Activated B cell treated with CpG ODN at 0.5 μM for 24 hours (primary cell): ENCODE data around the gene OSBPL5. TPM values are rescaled to one million over a fixed set of nuclear protein-coding genes. Genes with fewer than 3 reads are reported as not detected.
"Not testable (repeated sequence)": the region's sequence is repeated elsewhere in the genome, so short reads cannot be mapped to it uniquely, and the experiment has no call there.

ENCODE experiments used
- ATAC-seq: fragments of 200-7000 bp; cut with Tn5 transposase; one replicate; pipeline ENCODE4 v1.10.0; 2021; ENCODE audit warnings: low read depth, mild to moderate bottlenecking, moderate library complexity
- CTCF ChIA-PET: fragments of 350-600 bp; sonication (Branson Sonifier 250); formaldehyde crosslinking; loops from one replicate; lab custom pipeline; 2021; ENCODE audit warnings: antibody characterized with exemption; lab: Charles Lee
- POLR2A ChIA-PET: fragments of 350-600 bp; sonication (Branson Sonifier 250); formaldehyde crosslinking; loops from one replicate; lab custom pipeline; 2021; ENCODE audit warnings: antibody characterized with exemption; lab: Charles Lee
- DNase-seq: peaks from one replicate; pipeline ENCODE4 v3.0.0; 2022
- H3K27ac Mint-ChIP-seq: one replicate; pipeline ENCODE4 v1.8.0; 2020; ENCODE audit warnings: mixed read lengths
- H3K27me3 Mint-ChIP-seq: one replicate; pipeline ENCODE4 v1.8.0; 2021; ENCODE audit warnings: mixed read lengths
- H3K36me3 Mint-ChIP-seq: one replicate; pipeline ENCODE4 v1.8.0; 2021; ENCODE audit warnings: low read depth, mixed read lengths
- H3K4me1 Mint-ChIP-seq: one replicate; pipeline ENCODE4 v1.8.0; 2021; ENCODE audit warnings: mixed read lengths
- H3K4me3 Mint-ChIP-seq: one replicate; pipeline ENCODE4 v1.8.0; 2020; ENCODE audit warnings: mild to moderate bottlenecking, mixed read lengths
- H3K9me3 Mint-ChIP-seq: one replicate; pipeline ENCODE4 v1.8.0; 2020; ENCODE audit warnings: mixed read lengths
- CTCF ChIP-seq: fragments of 200-600 bp; IDR thresholded peaks from one replicate; pipeline ENCODE4 v1.8.0; 2022; ENCODE audit warnings: antibody characterized with exemption, mild to moderate bottlenecking
- intact Hi-C: fragments of 100-400 bp; cut with micrococcal nuclease; formaldehyde crosslinking; loops from one replicate; pipeline ENCODE4 v1.15.1; 2024
- total RNA-seq: library from RNA; stranded (reverse); gene quantifications from 2 replicates; pipeline ENCODE4 v1.2.3, GENCODE V29; 2022

Gene OSBPL5
- total RNA-seq, 1 donor from 2014 or later: not detected

- peaks cover 4% of the 10 kb centered on the region for H3K4me1 Mint-ChIP-seq
- intact Hi-C loops: no loop called here
- peaks cover 26% of the 10 kb centered on the region for H3K27me3 Mint-ChIP-seq
- ChIA-PET CTCF (no interaction called here), POLR2A (interaction anchor here (0.6 kb wide), 1 partner anchor 35 kb away, joined by 3 read pairs; no protein-coding TSS in a partner anchor)
- H3K27ac Mint-ChIP-seq: no peak overlapping the region
- H3K9me3 Mint-ChIP-seq: no peaks in the 10 kb centered on the region
- no peak for DNase-seq
- no peaks in the 10 kb centered on the region for H3K36me3 Mint-ChIP-seq
- no peak for ATAC-seq
- no peak overlapping the region for H3K4me3 Mint-ChIP-seq
- no peak for TF ChIP-seq CTCF
Measured at GRCh38 chr11:3169255-3170043, 4.3 kb upstream of the OSBPL5 start.

DNA sequence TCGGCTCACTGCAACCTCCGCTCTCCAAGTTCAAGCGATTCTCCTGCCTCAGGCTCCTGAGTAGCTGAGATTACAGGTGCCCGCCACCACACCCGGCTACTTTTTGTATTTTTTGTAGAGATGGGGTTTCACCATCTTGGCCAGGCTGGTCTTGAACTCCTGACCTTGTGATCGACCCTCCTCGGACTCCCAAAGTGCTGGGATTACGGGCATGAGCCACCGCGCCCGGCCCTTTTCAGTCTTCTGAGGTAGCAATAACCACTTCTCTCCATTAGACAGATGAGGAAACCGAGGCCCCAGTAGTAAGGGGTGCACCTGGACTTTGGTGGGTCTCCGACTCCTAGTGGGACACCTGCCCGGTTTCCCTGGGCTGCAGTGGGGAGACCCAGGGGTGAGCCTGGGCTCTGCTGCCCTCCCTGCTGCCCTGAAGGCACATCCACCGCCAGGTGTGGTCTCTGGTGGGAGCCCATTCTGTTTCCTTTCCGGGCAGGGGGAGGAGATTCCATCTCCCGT, 3.7 kb upstream of the OSBPL5 start:
- H3K4me3 Mint-ChIP-seq, H3K4me1 Mint-ChIP-seq, DNase-seq, H3K36me3 Mint-ChIP-seq, CTCF ChIA-PET, ATAC-seq, H3K27ac Mint-ChIP-seq, H3K9me3 Mint-ChIP-seq, POLR2A ChIA-PET, intact Hi-C loops: not testable (repeated sequence)
- peaks cover 29% of the 10 kb centered on the region for H3K27me3 Mint-ChIP-seq

DNA sequence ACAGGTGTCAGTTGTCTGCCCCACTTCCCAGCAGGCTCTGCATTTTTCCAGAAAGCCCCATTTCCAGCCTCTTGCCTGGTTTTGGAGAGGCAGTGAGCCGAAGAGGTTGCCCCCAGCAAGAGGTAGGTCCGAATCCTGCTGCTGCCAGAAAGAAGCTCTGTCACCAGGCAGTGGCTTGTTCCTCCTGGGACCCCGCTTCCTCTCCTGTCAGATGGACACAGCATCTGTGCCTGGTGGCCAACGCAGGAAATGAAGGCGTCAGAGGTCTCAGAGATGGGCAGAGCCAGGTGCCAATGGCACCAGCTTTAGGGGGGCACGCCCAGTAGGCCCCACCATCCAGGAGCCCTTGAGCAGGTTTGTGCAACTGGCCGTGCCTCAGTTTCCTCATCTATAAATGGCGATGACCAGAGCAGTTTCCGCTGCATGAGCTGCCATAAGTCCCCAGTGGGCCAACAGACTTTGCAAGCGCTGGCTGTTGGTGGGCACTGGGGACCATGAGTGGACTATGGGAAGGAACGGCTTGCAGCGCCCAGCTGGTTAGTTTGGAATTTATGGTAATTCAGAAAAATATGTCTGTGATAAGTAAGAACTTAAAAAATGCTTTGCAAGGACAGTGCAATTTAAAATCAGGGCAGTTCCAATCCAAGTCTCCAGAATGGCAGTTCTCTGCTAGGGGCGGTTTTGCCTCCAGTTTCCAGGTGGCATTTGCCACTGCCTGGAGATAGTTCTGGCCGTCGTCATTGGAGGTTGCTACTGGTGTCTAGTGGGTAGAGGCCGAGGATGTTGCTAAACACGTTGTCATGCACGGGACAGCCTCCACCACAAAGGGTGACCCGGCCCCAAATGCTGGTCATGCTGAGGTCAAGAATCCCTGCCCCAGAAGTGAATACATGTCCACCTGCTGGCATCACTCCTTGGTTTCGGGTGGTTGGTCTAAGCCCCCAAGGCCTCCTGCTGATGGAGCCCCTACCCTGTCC, 2.3 kb upstream of the OSBPL5 start:
- ChIA-PET CTCF (no interaction called here), POLR2A (no interaction called here)
- ATAC-seq: no peak
- TF ChIP-seq CTCF: no peak
- Mint-ChIP-seq H3K9me3 (no peaks in the 10 kb centered on the region), H3K27ac (no peak overlapping the region), H3K4me1 (peaks cover 8% of the 10 kb centered on the region), H3K27me3 (peaks cover 41% of the 10 kb centered on the region), H3K36me3 (no peaks in the 10 kb centered on the region), H3K4me3 (no peak overlapping the region)
- intact Hi-C loops: no loop called here
- DNase-seq: no peak

GRCh38 chr11:3166268-3167142, 1.4 kb upstream of the OSBPL5 start:
- Mint-ChIP-seq H3K27ac (no peak overlapping the region), H3K4me3 (no peak overlapping the region), H3K27me3 (peaks cover 48% of the 10 kb centered on the region), H3K4me1 (peaks cover 8% of the 10 kb centered on the region), H3K9me3 (no peaks in the 10 kb centered on the region), H3K36me3 (no peaks in the 10 kb centered on the region)
- ChIA-PET POLR2A (no interaction called here), CTCF (no interaction called here)
- no peak for TF ChIP-seq CTCF
- intact Hi-C loops: no loop called here
- ATAC-seq (no peak), DNase-seq (no peak)

GRCh38 chr11:3165916-3166267, 782 bp upstream of the OSBPL5 start:
- intact Hi-C loops: no loop called here
- Mint-ChIP-seq H3K4me1 (peaks cover 8% of the 10 kb centered on the region), H3K4me3 (peak overlapping the region; percentile 0), H3K9me3 (no peaks in the 10 kb centered on the region), H3K27ac (no peak overlapping the region), H3K27me3 (peaks cover 54% of the 10 kb centered on the region), H3K36me3 (no peaks in the 10 kb centered on the region)
- no peak for TF ChIP-seq CTCF
- DNase-seq: no peak
- ChIA-PET POLR2A (no interaction called here), CTCF (no interaction called here)
- ATAC-seq: no peak
